Measurements from ENCODE around the gene TMEM123. TPM values are rescaled to one million over a fixed set of nuclear protein-coding genes. Genes with fewer than 3 reads are reported as not detected.
"Not testable (repeated sequence)": the region's sequence is repeated elsewhere in the genome, so short reads cannot be mapped to it uniquely, and the experiment has no call there.

Gene TMEM123
- polyA plus RNA-seq, 1 experiment: 200 TPM

DNA sequence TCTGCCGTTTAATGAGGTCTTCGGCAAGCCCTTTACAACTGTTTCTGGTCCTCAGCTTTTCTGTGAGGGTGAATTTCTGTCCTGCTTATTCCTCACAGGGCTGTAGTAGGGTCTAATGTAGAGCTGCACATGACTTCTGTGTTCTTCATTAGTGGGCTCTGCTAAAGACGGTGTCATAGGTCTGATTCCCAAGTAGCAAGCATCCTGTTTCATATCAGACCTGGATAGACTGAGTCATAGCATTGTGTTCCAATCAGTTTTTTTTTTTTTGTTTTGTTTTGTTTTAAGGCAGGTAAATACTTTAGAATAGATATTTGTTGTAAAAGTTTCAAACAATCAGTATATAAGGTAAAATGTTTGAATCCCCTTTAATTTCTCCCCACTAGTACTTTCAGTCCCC, 70.2 kb downstream of the TMEM123 start:
- H3K27me3 ChIP-seq (ENCODE audit: control insufficient read depth, insufficient read depth, low read length): no peaks in the 10 kb centered on the region
- POLR2A ChIA-PET: no interaction called here
- no peak for DNase-seq (ENCODE audit: low read depth)
- TF ChIP-seq, protein P1, sequence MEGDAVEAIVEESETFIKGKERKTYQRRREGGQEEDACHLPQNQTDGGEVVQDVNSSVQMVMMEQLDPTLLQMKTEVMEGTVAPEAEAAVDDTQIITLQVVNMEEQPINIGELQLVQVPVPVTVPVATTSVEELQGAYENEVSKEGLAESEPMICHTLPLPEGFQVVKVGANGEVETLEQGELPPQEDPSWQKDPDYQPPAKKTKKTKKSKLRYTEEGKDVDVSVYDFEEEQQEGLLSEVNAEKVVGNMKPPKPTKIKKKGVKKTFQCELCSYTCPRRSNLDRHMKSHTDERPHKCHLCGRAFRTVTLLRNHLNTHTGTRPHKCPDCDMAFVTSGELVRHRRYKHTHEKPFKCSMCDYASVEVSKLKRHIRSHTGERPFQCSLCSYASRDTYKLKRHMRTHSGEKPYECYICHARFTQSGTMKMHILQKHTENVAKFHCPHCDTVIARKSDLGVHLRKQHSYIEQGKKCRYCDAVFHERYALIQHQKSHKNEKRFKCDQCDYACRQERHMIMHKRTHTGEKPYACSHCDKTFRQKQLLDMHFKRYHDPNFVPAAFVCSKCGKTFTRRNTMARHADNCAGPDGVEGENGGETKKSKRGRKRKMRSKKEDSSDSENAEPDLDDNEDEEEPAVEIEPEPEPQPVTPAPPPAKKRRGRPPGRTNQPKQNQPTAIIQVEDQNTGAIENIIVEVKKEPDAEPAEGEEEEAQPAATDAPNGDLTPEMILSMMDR (IDR thresholded peaks at IDR 0.05; ENCODE audit: insufficient read depth, low read depth, low read length): no peak
- no peak overlapping the region for H3K4me3 ChIP-seq (ENCODE audit: low read depth, low read length)
- peaks cover 6% of the 10 kb centered on the region for H3K36me3 ChIP-seq (ENCODE audit: control insufficient read depth, insufficient read depth, low read length)
- CTCF ChIA-PET: interaction anchor here (1.1 to 3.8 kb wide), 2 partner anchors 10 to 13 kb away, joined by 5 to 28 read pairs; no protein-coding TSS in a partner anchor

DNA sequence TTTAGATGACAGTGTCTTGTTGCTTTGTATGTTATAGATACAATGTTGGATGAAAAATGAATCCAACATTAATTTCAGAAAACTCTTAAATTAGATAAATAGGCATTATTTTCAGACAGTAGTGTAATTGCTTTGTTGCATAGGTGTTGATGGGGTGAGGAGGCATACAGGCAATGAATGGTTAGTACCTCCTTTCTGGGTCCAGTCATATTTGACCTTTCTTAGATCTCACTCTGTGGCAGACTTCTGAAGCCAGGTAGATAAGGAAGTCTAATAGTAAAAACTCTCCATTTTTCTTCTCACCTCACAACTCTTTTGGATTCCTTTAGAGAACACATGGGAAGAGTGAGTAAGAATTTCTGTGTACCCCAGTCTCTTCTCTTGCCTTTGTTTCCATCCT, 73.7 kb downstream of the TMEM123 start:
- no peak overlapping the region for H3K4me3 ChIP-seq (ENCODE audit: low read depth, low read length)
- TF ChIP-seq, protein P1 (IDR thresholded peaks at IDR 0.05; ENCODE audit: insufficient read depth, low read depth, low read length): no peak
- H3K27me3 ChIP-seq (ENCODE audit: control insufficient read depth, insufficient read depth, low read length): no peaks in the 10 kb centered on the region
- no peak for DNase-seq (ENCODE audit: low read depth)
- ChIA-PET CTCF (interaction anchor here (1.7 kb wide), 1 partner anchor 12 kb away, joined by 13 read pairs; no protein-coding TSS in a partner anchor), POLR2A (no interaction called here)
- H3K36me3 ChIP-seq (ENCODE audit: control insufficient read depth, insufficient read depth, low read length): peaks cover 6% of the 10 kb centered on the region

DNA sequence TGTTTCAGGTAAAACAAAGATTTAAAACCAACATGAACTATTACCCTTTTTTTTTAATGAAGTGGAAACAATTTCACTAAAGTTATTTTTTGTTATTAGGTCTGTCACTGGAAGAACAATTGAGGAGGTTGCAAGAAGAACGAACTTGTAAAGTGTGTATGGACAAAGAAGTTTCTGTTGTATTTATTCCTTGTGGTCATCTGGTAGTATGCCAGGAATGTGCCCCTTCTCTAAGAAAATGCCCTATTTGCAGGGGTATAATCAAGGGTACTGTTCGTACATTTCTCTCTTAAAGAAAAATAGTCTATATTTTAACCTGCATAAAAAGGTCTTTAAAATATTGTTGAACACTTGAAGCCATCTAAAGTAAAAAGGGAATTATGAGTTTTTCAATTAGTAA, 74.7 kb downstream of the TMEM123 start:
- POLR2A ChIA-PET: no interaction called here
- no peak for DNase-seq (ENCODE audit: low read depth)
- TF ChIP-seq, protein P1 (IDR thresholded peaks at IDR 0.05; ENCODE audit: insufficient read depth, low read depth, low read length): no peak
- Histone ChIP-seq H3K36me3 (ENCODE audit: control insufficient read depth, insufficient read depth, low read length) (peaks cover 6% of the 10 kb centered on the region), H3K27me3 (ENCODE audit: control insufficient read depth, insufficient read depth, low read length) (no peaks in the 10 kb centered on the region), H3K4me3 (ENCODE audit: low read depth, low read length) (no peak overlapping the region)
- CTCF ChIA-PET: no interaction called here

DNA sequence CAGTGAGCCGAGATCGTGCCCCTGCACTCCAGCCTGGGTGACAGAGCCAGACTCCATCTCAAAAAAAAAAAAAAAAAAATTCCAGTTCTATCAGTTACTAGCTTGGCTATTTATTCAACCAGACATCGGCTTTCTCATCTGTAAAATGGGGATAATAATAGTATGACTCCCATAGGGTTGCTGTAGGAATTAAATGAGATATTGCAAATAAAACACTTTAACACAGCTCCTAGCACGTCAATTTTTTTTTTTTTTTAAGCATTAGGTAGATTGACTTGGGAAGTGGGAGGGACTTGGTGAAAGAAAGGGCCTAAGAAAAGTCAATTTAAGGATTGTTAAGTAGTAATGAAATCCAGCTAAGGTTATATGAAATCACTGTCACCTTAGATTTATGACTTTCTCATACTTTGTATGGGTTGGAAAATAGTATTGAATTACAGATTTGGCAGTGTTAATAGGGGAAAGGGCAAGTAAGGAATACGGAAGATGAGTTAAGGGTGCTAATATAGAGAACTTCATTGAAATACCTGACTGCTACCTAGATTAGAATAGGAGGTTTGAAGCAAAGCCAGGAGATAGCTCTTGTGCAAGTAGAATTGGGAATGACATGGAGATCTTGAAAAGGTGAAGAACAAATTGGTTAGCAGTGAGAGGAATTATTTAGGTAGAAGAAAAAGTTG, 76.7 kb downstream of the TMEM123 start:
- CTCF ChIA-PET: interaction anchor here (1.7 to 2.9 kb wide), 3 partner anchors 15 to 120 kb away, joined by 4 to 10 read pairs (median 7); no protein-coding TSS in a partner anchor
- DNase-seq (ENCODE audit: low read depth): no peak
- no peaks in the 10 kb centered on the region for H3K27me3 ChIP-seq (ENCODE audit: control insufficient read depth, insufficient read depth, low read length)
- POLR2A ChIA-PET: interaction anchor here (0.6 kb wide), 1 partner anchor 103 kb away, joined by 5 read pairs; no protein-coding TSS in a partner anchor
- H3K36me3 ChIP-seq (ENCODE audit: control insufficient read depth, insufficient read depth, low read length): peaks cover 3% of the 10 kb centered on the region
- TF ChIP-seq, protein P1 (IDR thresholded peaks at IDR 0.05; ENCODE audit: insufficient read depth, low read depth, low read length): no peak
- no peak overlapping the region for H3K4me3 ChIP-seq (ENCODE audit: low read depth, low read length)

DNA sequence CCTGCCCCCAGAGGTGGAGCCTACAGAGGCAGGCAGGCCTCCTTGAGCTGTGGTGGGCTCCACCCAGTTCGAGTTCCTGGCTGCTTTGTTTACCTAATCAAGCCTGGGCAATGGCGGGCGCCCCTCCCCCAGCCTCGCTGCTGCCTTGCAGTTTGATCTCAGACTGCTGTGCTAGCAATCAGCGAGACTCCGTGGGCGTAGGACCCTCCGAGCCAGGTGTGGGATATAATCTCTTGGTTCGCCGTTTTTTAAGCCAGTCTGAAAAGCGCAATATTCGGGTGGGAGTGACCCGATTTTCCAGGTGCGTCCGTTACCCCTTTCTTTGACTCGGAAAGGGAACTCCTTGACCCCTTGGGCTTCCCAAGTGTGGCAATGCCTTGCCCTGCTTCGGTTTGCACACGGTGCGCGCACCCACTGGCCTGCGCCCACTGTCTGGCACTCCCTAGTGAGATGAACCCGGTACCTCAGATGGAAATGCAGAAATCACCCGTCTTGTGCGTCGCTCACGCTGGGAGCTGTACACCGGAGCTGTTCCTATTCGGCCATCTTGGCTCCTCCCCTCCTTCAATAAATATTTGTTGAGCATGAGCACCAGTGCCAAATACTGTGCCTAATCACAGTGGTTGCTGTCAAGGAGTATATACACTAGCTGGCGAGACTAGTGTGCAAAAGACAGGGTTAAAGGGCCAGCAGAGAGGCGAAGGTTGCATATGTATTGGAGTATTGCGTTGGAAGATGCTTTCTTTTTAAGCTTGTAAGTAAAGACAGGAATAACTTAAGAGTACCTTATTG, 77.7 kb downstream of the TMEM123 start:
- H3K36me3 ChIP-seq (ENCODE audit: control insufficient read depth, insufficient read depth, low read length); H3K27me3 ChIP-seq (ENCODE audit: control insufficient read depth, insufficient read depth, low read length); POLR2A ChIA-PET; H3K4me3 ChIP-seq (ENCODE audit: low read depth, low read length); DNase-seq (ENCODE audit: low read depth): not testable (repeated sequence)
- CTCF ChIA-PET: interaction anchor here (1.7 to 2.9 kb wide), 3 partner anchors 16 to 121 kb away, joined by 4 to 10 read pairs (median 7); no protein-coding TSS in a partner anchor

Measured in BJ (cell line).